Measurements from ENCODE around the gene TACC2.

Gene TACC2

GRCh38 chr10:121976607-121977006 lies 12.4 kb upstream of the TACC2 start:
- peaks cover 14% of the 10 kb centered on the region for H3K79me2 ChIP-seq (ENCODE audit: insufficient read depth, low read length)
- no peak overlapping the region for H3K9ac ChIP-seq (ENCODE audit: low read length)
- TF ChIP-seq CTCF (IDR thresholded peaks at IDR 0.05; ENCODE audit: low read length) (no peak), EZH2 (IDR thresholded peaks at IDR 0.05; ENCODE audit: borderline replicate concordance, low read length) (no peak)
- H3K36me3 ChIP-seq (ENCODE audit: insufficient read depth, low read length), result peaks cover 13% of the 10 kb centered on the region; the same call in 1 of the 2 replicates
- peaks cover 14% of the 10 kb centered on the region for H3K4me1 ChIP-seq (ENCODE audit: insufficient read depth, low read length, severe bottlenecking)
- H3F3A ChIP-seq (ENCODE audit: insufficient read depth, low read length), result no peaks in the 10 kb centered on the region
- H3K27me3 ChIP-seq (ENCODE audit: insufficient read depth, low read length), result no peaks in the 10 kb centered on the region
- no peak overlapping the region for H2AFZ ChIP-seq (ENCODE audit: low read length)
- H4K20me1 ChIP-seq (ENCODE audit: insufficient read depth, low read length), result no peaks in the 10 kb centered on the region
- no peaks in the 10 kb centered on the region for H3K9me2 ChIP-seq (ENCODE audit: low read depth, low read length)
- H3K27ac ChIP-seq (ENCODE audit: low read depth, low read length, poor library complexity, severe bottlenecking), result no peak overlapping the region
- H3K4me2 ChIP-seq (ENCODE audit: low read length), result no peak overlapping the region
- 0 out of 2 replicates have a peak, but pooled peaks cover 7% of the 10 kb centered on the region for H3K9me3 ChIP-seq (ENCODE audit: low read length)
- no peak overlapping the region for H3K4me3 ChIP-seq (ENCODE audit: low read depth, low read length, poor library complexity, severe bottlenecking)

- TF ChIP-seq CTCF (IDR thresholded peaks at IDR 0.05; ENCODE audit: low read length) (no peak), EZH2 (IDR thresholded peaks at IDR 0.05; ENCODE audit: borderline replicate concordance, low read length) (no peak)
- no peak overlapping the region for H3K4me3 ChIP-seq (ENCODE audit: low read depth, low read length, poor library complexity, severe bottlenecking)
- H3K36me3 ChIP-seq (ENCODE audit: insufficient read depth, low read length), result peaks cover under 1% of the 10 kb centered on the region; the same call in 1 of the 2 replicates
Measured at GRCh38 chr10:121978511-121978910, 10.5 kb upstream of the TACC2 start.

GRCh38 chr10:121981346-121981745 lies 7.6 kb upstream of the TACC2 start:
- Histone ChIP-seq H3K9ac (ENCODE audit: low read length) (no peak overlapping the region), H2AFZ (ENCODE audit: low read length) (no peak overlapping the region), H3K9me3 (ENCODE audit: low read length) (peaks cover 16% of the 10 kb centered on the region), H3K4me1 (ENCODE audit: insufficient read depth, low read length, severe bottlenecking) (no peaks in the 10 kb centered on the region), H3K79me2 (ENCODE audit: insufficient read depth, low read length) (no peaks in the 10 kb centered on the region), H3K4me3 (ENCODE audit: low read depth, low read length, poor library complexity, severe bottlenecking) (no peak overlapping the region), H3K36me3 (ENCODE audit: insufficient read depth, low read length) (no peaks in the 10 kb centered on the region; the same call in 1 of the 2 replicates), H3K9me2 (ENCODE audit: low read depth, low read length) (no peaks in the 10 kb centered on the region), H3K27me3 (ENCODE audit: insufficient read depth, low read length) (no peaks in the 10 kb centered on the region), H4K20me1 (ENCODE audit: insufficient read depth, low read length) (no peaks in the 10 kb centered on the region), H3K4me2 (ENCODE audit: low read length) (no peak overlapping the region), H3F3A (ENCODE audit: insufficient read depth, low read length) (no peaks in the 10 kb centered on the region), H3K27ac (ENCODE audit: low read depth, low read length, poor library complexity, severe bottlenecking) (no peak overlapping the region)
- TF ChIP-seq CTCF (IDR thresholded peaks at IDR 0.05; ENCODE audit: low read length) (no peak), EZH2 (IDR thresholded peaks at IDR 0.05; ENCODE audit: borderline replicate concordance, low read length) (no peak)

More at GRCh38 chr10:121978511-121978910, 10.5 kb upstream of the TACC2 start:
- Histone ChIP-seq H3K9me3 (ENCODE audit: low read length) (peaks cover 7% of the 10 kb centered on the region; the same call in 1 of the 2 replicates), H3F3A (ENCODE audit: insufficient read depth, low read length) (no peaks in the 10 kb centered on the region), H2AFZ (ENCODE audit: low read length) (no peak overlapping the region), H3K9me2 (ENCODE audit: low read depth, low read length) (no peaks in the 10 kb centered on the region), H3K27me3 (ENCODE audit: insufficient read depth, low read length) (no peaks in the 10 kb centered on the region), H3K27ac (ENCODE audit: low read depth, low read length, poor library complexity, severe bottlenecking) (no peak overlapping the region), H3K9ac (ENCODE audit: low read length) (no peak overlapping the region), H3K4me1 (ENCODE audit: insufficient read depth, low read length, severe bottlenecking) (peaks cover 7% of the 10 kb centered on the region), H3K4me2 (ENCODE audit: low read length) (no peak overlapping the region), H3K79me2 (ENCODE audit: insufficient read depth, low read length) (peaks cover 10% of the 10 kb centered on the region), H4K20me1 (ENCODE audit: insufficient read depth, low read length) (no peaks in the 10 kb centered on the region)
